Left ventricle myocardium inferior (tissue), 1 donor: ENCODE results near the gene NAIF1. TPM values are rescaled to one million over a fixed set of nuclear protein-coding genes. Genes with fewer than 3 reads are reported as not detected.

Experiments
- DNase-seq: peaks from one replicate; pipeline ENCODE4 v3.0.0-alpha.2; 2020
- H3K27ac ChIP-seq: fragments of 200-600 bp; replicated peaks from 2 replicates; pipeline ENCODE4 v1.8.0; 2021
- H3K27me3 ChIP-seq: fragments of 200-600 bp; 2 replicates; pipeline ENCODE4 v1.8.0; 2021; ENCODE audit warnings: low read depth
- H3K36me3 ChIP-seq: fragments of 200-600 bp; 2 replicates; pipeline ENCODE4 v1.8.0; 2021
- H3K4me1 ChIP-seq: fragments of 200-600 bp; 2 replicates; pipeline ENCODE4 v1.8.0; 2021
- H3K4me3 ChIP-seq: fragments of 200-600 bp; 2 replicates; pipeline ENCODE4 v1.8.0; 2021; ENCODE audit warnings: mild to moderate bottlenecking, moderate library complexity
- H3K9me3 ChIP-seq: fragments of 200-600 bp; replicated peaks from 2 replicates; pipeline ENCODE4 v1.8.0; 2021
- CTCF ChIP-seq: fragments of 200-600 bp; IDR thresholded peaks from 2 replicates; pipeline ENCODE4 v1.8.0; 2021; ENCODE audit warnings: antibody characterized with exemption, mild to moderate bottlenecking, borderline replicate concordance
- intact Hi-C: fragments of 100-400 bp; cut with micrococcal nuclease; formaldehyde crosslinking; loops from one replicate; pipeline ENCODE4 v1.11.0; 2022
- total RNA-seq: library from RNA; stranded (reverse); fragmentation: NEBNext Ultra II Directional; extraction: Animal tissue kit (Norgen Biotek cat#: 25700); gene quantifications from one replicate; pipeline ENCODE4 v1.2.1, GENCODE V29; 2021
- donor health status: DM: no; HTN: yes; CAD: no; lungs with severe emphysema.

The NAIF1 gene
- total RNA-seq, 1 donor from 2014 or later = 7.9 TPM

DNA sequence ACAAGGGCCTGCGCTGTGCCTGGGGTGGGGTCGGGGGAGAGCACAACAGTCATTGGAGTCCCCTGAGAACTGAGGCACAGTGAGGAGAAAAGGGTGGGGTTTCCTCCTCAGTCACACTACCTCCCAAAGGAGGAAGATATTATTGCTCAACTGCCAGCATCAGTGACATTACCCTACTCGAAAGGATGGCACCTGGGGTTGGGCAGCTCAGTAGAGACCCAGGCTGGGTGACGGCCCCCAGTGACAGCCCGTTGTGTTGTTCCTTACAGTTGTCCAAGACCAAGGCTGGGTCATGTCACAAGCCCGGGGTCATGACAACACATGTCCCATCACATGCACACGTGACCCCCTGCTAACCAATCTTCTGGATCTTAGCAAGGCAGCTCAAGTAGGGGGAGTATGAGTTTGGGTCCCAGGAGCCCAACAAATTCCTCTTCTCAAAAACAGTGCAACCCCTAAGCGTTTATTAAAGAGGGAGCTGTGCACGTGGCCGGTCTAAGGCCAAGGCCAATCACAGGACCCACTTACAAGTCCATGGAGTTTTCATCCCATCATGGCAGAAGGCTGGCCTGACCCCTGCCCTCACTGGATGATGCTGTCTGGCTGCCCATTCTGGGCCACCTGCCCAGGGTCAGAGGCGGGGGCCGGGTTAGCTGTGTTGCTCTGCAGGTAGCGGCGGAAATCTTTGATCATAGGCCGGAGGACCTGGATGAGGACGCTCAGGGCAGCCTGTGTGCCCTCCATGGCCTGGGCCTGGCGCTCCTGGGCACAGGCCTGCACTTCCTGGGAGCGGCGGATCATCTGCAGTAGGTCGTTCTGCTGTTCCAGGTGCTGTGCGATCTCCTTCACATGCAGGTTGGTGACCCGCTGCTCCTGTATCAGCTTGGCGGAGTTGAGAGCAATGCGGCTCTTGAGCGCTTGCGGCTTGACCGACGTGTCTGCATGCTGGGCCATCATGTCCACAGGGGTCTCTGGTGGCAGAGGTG, 4.0 kb downstream of the NAIF1 start:
- no peak for TF ChIP-seq CTCF
- Histone ChIP-seq H3K36me3 (peaks cover 27% of the 10 kb centered on the region), H3K4me1 (peaks cover 60% of the 10 kb centered on the region), H3K4me3 (no peak overlapping the region), H3K27ac (peak overlapping the region; percentile 62), H3K27me3 (no peaks in the 10 kb centered on the region), H3K9me3 (no peaks in the 10 kb centered on the region)
- intact Hi-C loops = no loop called here
- no peak for DNase-seq

DNA sequence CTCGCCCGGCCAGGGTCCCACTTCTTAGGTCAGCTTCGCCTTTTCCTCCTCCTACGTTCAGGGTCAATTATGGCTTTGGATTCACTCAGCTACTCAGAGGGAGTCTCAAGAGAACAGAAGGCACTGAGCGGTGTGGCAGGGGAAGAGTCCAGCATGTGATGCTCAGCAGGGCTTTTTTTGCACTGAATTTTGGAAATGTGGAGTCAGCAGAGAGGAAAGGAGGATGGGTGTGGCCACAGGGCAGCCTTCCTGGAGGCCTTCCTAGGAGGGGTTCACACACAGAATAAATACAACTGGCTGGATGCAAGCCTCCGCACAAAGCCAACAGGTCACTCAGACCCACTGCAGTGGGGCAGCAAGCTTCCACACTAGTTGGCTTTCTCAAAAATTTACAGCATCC, 4.8 kb downstream of the NAIF1 start:
- H3K36me3 ChIP-seq = peaks cover 27% of the 10 kb centered on the region
- no peaks in the 10 kb centered on the region for H3K27me3 ChIP-seq
- TF ChIP-seq CTCF = no peak
- DNase-seq = no peak
- intact Hi-C loops = no loop called here
- no peaks in the 10 kb centered on the region for H3K9me3 ChIP-seq
- peaks cover 56% of the 10 kb centered on the region for H3K4me1 ChIP-seq
- no peak overlapping the region for H3K4me3 ChIP-seq
- peak overlapping the region; percentile 62 for H3K27ac ChIP-seq

DNA sequence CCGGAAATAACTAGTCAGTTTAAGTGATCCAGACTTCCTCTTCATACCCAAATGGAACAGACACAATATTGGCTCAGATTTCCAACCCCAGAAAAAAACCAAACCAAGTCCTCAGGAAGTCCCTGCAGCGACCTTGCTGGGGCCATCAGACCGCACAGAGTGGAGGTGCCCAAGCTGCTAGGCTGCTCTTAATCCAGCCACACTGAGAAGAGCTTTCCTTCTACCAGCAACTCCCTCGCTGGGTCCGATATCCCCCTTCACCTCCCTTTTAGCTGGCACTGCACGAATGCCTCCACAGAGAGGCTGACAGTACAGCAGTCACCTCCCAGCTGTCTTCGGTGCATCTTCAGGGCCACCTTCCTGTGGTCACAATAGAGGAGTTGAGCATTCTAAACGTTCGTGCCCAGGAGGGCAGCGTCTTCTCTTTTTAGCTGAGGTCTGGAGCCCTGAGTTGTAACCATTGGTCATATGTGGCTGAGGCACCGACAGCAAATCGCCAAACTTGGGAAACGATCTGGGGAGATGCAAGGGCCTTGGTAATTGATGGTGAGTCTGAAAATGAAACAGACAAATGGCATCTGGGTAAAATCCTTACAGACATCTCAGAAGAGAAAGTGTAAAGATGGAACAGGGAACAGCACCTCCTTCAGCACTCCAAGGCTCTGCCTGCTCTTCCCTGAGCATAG, 5.7 kb downstream of the NAIF1 start:
- TF ChIP-seq CTCF = no peak
- no peaks in the 10 kb centered on the region for H3K9me3 ChIP-seq
- no peak for DNase-seq
- no peaks in the 10 kb centered on the region for H3K27me3 ChIP-seq
- no peak overlapping the region for H3K4me3 ChIP-seq
- H3K27ac ChIP-seq = peak overlapping the region; percentile 62
- intact Hi-C loops = no loop called here
- H3K36me3 ChIP-seq = peaks cover 27% of the 10 kb centered on the region
- H3K4me1 ChIP-seq = peaks cover 53% of the 10 kb centered on the region

DNA sequence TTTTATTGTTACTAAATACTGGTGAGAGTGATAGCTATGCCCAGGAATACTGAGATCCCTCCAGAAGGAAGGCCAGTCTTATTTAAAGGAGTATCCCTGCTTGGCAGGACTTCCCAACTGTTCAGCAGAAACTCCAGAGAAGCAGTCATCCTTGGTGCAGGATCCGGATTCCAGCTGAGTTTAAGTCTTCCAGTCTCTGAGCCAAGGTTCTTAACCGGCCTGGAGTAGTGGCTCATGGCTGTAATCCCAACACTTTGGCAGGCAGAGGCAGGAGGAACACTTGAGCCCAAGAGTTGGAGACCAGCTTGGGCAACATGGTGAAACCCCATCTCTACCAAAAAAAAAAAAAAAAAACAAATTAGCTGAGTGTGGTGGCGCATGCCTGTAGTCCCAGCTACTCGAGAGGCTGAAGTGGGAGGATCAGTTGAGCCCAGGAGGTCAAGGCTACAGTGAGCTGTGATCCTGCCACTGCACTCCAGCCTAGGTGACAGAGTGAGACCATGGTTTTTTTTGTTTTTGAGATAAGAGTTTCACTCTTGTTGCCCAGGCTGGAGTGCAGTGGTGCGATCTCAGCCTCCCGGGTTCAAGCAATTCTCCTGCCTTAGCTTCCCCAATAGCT, 7.6 kb downstream of the NAIF1 start:
- no peak for TF ChIP-seq CTCF
- no peak overlapping the region for H3K4me3 ChIP-seq
- H3K36me3 ChIP-seq = peaks cover 27% of the 10 kb centered on the region
- intact Hi-C loops = no loop called here
- no peaks in the 10 kb centered on the region for H3K27me3 ChIP-seq
- no peaks in the 10 kb centered on the region for H3K9me3 ChIP-seq
- H3K27ac ChIP-seq = no peak overlapping the region
- DNase-seq = no peak
- H3K4me1 ChIP-seq = peaks cover 49% of the 10 kb centered on the region

DNA sequence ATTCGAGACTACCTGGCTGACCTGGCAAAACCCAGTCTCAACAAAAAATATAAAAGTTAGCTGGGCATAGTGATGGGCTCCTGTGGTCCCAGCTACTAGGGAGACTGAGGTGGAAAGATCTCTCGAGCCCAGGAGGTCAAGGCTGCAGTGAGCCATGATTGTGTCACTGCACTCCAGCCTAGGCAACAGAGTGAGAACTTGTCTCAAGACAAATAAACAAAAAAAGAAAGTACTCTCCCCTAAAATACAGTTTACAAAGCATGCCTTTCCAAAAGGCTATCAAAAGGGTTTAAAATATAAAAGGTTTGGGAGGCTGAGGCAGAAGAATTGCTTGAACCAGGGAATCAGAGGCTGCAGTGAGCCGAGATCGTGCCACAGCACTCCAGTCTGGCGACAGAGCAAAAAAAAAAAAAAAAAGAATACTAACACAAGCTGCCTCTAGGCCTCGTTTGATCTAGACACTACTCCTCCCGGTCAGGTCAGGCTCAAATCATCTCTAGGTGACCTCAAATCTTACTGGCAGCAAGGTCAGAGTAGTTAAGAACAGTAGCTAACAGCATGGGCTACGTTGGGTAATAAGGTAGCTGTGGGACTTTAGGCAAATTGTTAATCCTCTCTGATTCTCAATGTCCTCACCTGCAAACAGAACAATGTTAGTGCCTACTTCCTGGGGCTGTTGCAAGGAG, 9.3 kb downstream of the NAIF1 start:
- intact Hi-C loops = no loop called here
- no peak for DNase-seq
- TF ChIP-seq CTCF = no peak
- H3K4me1 ChIP-seq = peaks cover 41% of the 10 kb centered on the region
- H3K4me3 ChIP-seq = no peak overlapping the region
- H3K9me3 ChIP-seq = no peaks in the 10 kb centered on the region
- H3K36me3 ChIP-seq = peaks cover 19% of the 10 kb centered on the region
- H3K27me3 ChIP-seq = no peaks in the 10 kb centered on the region
- H3K27ac ChIP-seq = no peak overlapping the region
